Parathyroid adenoma (tissue), 2 donors: ENCODE results near the gene RTL1.

Experiments used
- H2AFZ ChIP-seq: fragments of 300-600 bp; sonication (generic); one replicate; pipeline ENCODE4 v1.7.0; 2017; ENCODE audit warnings: antibody characterized with exemption, mild to moderate bottlenecking
- H3K27ac ChIP-seq: fragments of 300-600 bp; sonication (generic); one replicate; pipeline ENCODE4 v1.7.0; 2017
- H3K27me3 ChIP-seq: fragments of 300-600 bp; sonication (generic); one replicate; pipeline ENCODE4 v1.7.0; 2017; ENCODE audit warnings: low read length; ENCODE audit not compliant: control insufficient read depth, insufficient read depth
- H3K36me3 ChIP-seq: fragments of 300-600 bp; sonication (generic); one replicate; pipeline ENCODE4 v1.7.0; 2017; ENCODE audit warnings: low read length; ENCODE audit not compliant: control insufficient read depth, insufficient read depth
- H3K4me1 ChIP-seq: fragments of 300-600 bp; sonication (generic); one replicate; pipeline ENCODE4 v1.7.0; 2017; ENCODE audit warnings: control low read depth
- H3K4me2 ChIP-seq: fragments of 300-600 bp; sonication (generic); one replicate; pipeline ENCODE4 v1.7.0; 2017; ENCODE audit warnings: low read length
- H3K4me3 ChIP-seq: fragments of 300-600 bp; sonication (generic); one replicate; pipeline ENCODE4 v1.7.0; 2017; ENCODE audit warnings: low read depth, low read length
- H3K79me2 ChIP-seq: fragments of 300-600 bp; sonication (generic); one replicate; pipeline ENCODE4 v1.7.0; 2017; ENCODE audit warnings: control low read depth
- H3K9ac ChIP-seq: fragments of 300-600 bp; sonication (generic); one replicate; pipeline ENCODE4 v1.7.0; 2017; ENCODE audit warnings: mild to moderate bottlenecking
- H3K9me3 ChIP-seq: fragments of 300-600 bp; sonication (generic); one replicate; pipeline ENCODE4 v1.7.0; 2017; ENCODE audit warnings: low read length; ENCODE audit not compliant: control insufficient read depth
- CTCF ChIP-seq: fragments of 300-600 bp; sonication (generic); IDR thresholded peaks from one replicate; pipeline ENCODE4 v1.7.0; 2017; ENCODE audit warnings: antibody characterized with exemption, mild to moderate bottlenecking
- donor health status: primary hyperparathyroidism.

Gene RTL1

GRCh38 chr14:100841761-100842403 is 61.6 kb downstream of the RTL1 start:
- no peak overlapping the region for H3K4me3 ChIP-seq
- H3K79me2 ChIP-seq = no peaks in the 10 kb centered on the region
- H3K9me3 ChIP-seq = no peaks in the 10 kb centered on the region
- H3K27ac ChIP-seq = no peak overlapping the region
- H3K27me3 ChIP-seq = no peaks in the 10 kb centered on the region
- no peak for TF ChIP-seq CTCF
- no peaks in the 10 kb centered on the region for H3K36me3 ChIP-seq
- no peak overlapping the region for H3K4me2 ChIP-seq
- H3K4me1 ChIP-seq = no peaks in the 10 kb centered on the region
- H2AFZ ChIP-seq = no peak overlapping the region
- no peak overlapping the region for H3K9ac ChIP-seq

GRCh38 chr14:100841066-100841760 is 62.3 kb downstream of the RTL1 start:
- Histone ChIP-seq H3K79me2 (no peaks in the 10 kb centered on the region), H3K4me2 (no peak overlapping the region), H3K27me3 (no peaks in the 10 kb centered on the region), H2AFZ (no peak overlapping the region), H3K27ac (no peak overlapping the region), H3K9ac (no peak overlapping the region), H3K36me3 (no peaks in the 10 kb centered on the region), H3K4me1 (no peaks in the 10 kb centered on the region), H3K9me3 (no peaks in the 10 kb centered on the region), H3K4me3 (no peak overlapping the region)
- no peak for TF ChIP-seq CTCF

GRCh38 chr14:100840286-100841065 is 63.0 kb downstream of the RTL1 start:
- no peak for TF ChIP-seq CTCF
- H3K9ac ChIP-seq = no peak overlapping the region
- H3K36me3 ChIP-seq = no peaks in the 10 kb centered on the region
- no peak overlapping the region for H3K4me3 ChIP-seq
- no peak overlapping the region for H3K27ac ChIP-seq
- H3K9me3 ChIP-seq = no peaks in the 10 kb centered on the region
- no peak overlapping the region for H3K4me2 ChIP-seq
- H3K27me3 ChIP-seq = no peaks in the 10 kb centered on the region
- H3K4me1 ChIP-seq = no peaks in the 10 kb centered on the region
- H3K79me2 ChIP-seq = no peaks in the 10 kb centered on the region
- no peak overlapping the region for H2AFZ ChIP-seq

GRCh38 chr14:100839681-100840111 is 63.8 kb downstream of the RTL1 start:
- Histone ChIP-seq H3K27me3 (no peaks in the 10 kb centered on the region), H3K27ac (no peak overlapping the region), H2AFZ (no peak overlapping the region)

More at GRCh38 chr14:100839681-100840111, 63.8 kb downstream of the RTL1 start:
- Histone ChIP-seq H3K36me3 (no peaks in the 10 kb centered on the region), H3K79me2 (no peaks in the 10 kb centered on the region), H3K9me3 (no peaks in the 10 kb centered on the region), H3K9ac (no peak overlapping the region), H3K4me3 (no peak overlapping the region), H3K4me1 (no peaks in the 10 kb centered on the region), H3K4me2 (no peak overlapping the region)
- no peak for TF ChIP-seq CTCF
